Measurements from ENCODE around the gene KHK.

- TF ChIP-seq POLR2A (IDR thresholded peaks at IDR 0.05) (no peak), CTCF (IDR thresholded peaks at IDR 0.05) (no peak), EP300 (IDR thresholded peaks at IDR 0.05) (no peak)
Measured at GRCh38 chr2:27149570-27150405, 63.2 kb downstream of the KHK start.
